M059J (cell line): ENCODE data around the gene ZGPAT. TPM values are rescaled to one million over a fixed set of nuclear protein-coding genes. Genes with fewer than 3 reads are reported as not detected.
"Not testable (repeated sequence)": the region's sequence is repeated elsewhere in the genome, so short reads cannot be mapped to it uniquely, and the experiment has no call there.

ENCODE experiments used
- DNase-seq: peaks from one replicate; pipeline ENCODE4 v3.0.0-alpha.2; 2012; ENCODE audit warnings: low read depth
- total RNA-seq: library from RNA; depleted of rRNA; stranded (reverse); fragments of >200 nt; shearing (Covaris generic); gene quantifications from 2 replicates; pipeline ENCODE4 v1.2.3, GENCODE V29; 2014; rRNA removed

ZGPAT gene
- total RNA-seq: 24.2 and 25.7 TPM in 2 replicates

- DNase-seq: peak; percentile 85
Observed at GRCh38 chr20:63707558-63708300, at the start of gene ZGPAT, which contains the start of gene ARFRP1. Gene ZGPAT, plus strand, starts transcription at chr20:63708039. Its CDS starts 542 bp downstream, at chr20:63708581. Gene ARFRP1, minus strand, starts transcription at chr20:63707976. Its CDS starts 885 bp downstream, at chr20:63707091.

- no peak for DNase-seq
Observed at GRCh38 chr20:63658749-63659187, 49.1 kb upstream of the ZGPAT start.

GRCh38 chr20:63659370-63659769 is 48.5 kb upstream of the ZGPAT start:
- DNase-seq: no peak

- DNase-seq: not testable (repeated sequence)
Observed at GRCh38 chr20:63660174-63660573, 47.7 kb upstream of the ZGPAT start.

- DNase-seq: no peak
Observed at GRCh38 chr20:63660622-63661021, 47.2 kb upstream of the ZGPAT start.

- no peak for DNase-seq
Observed at GRCh38 chr20:63661108-63661507, 46.7 kb upstream of the ZGPAT start.

GRCh38 chr20:63661959-63662812 is 45.7 kb upstream of the ZGPAT start:
- DNase-seq: no peak

GRCh38 chr20:63662813-63663189 is 45.0 kb upstream of the ZGPAT start:
- no peak for DNase-seq

- no peak for DNase-seq
Observed at GRCh38 chr20:63663332-63664066, 44.3 kb upstream of the ZGPAT start.

GRCh38 chr20:63664143-63664851 is 43.5 kb upstream of the ZGPAT start:
- no peak for DNase-seq

GRCh38 chr20:63664861-63665594 is 42.8 kb upstream of the ZGPAT start:
- no peak for DNase-seq

- DNase-seq: no peak
Observed at GRCh38 chr20:63665708-63666107, 42.1 kb upstream of the ZGPAT start.

GRCh38 chr20:63667858-63668257 is 40.0 kb upstream of the ZGPAT start:
- DNase-seq: no peak

GRCh38 chr20:63668351-63668750 is 39.5 kb upstream of the ZGPAT start:
- DNase-seq: no peak

- DNase-seq: not testable (repeated sequence)
Observed at GRCh38 chr20:63671695-63672094, 36.1 kb upstream of the ZGPAT start.

GRCh38 chr20:63672666-63673065 is 35.2 kb upstream of the ZGPAT start:
- DNase-seq: no peak

- no peak for DNase-seq
Observed at GRCh38 chr20:63673951-63674350, 33.9 kb upstream of the ZGPAT start.

GRCh38 chr20:63675681-63676368 is 32.0 kb upstream of the ZGPAT start:
- DNase-seq: no peak

- no peak for DNase-seq
Observed at GRCh38 chr20:63678071-63678470, 29.8 kb upstream of the ZGPAT start.
